HG03103 (cell line): ENCODE measurements around the gene PTPRN2.

Experiments
- ATAC-seq: cut with Tn5 transposase; IDR thresholded peaks from one replicate; pipeline ENCODE4 v1.9.1; 2021; ENCODE audit warnings: low read depth; ENCODE audit not compliant: unreplicated experiment

The PTPRN2 gene

DNA sequence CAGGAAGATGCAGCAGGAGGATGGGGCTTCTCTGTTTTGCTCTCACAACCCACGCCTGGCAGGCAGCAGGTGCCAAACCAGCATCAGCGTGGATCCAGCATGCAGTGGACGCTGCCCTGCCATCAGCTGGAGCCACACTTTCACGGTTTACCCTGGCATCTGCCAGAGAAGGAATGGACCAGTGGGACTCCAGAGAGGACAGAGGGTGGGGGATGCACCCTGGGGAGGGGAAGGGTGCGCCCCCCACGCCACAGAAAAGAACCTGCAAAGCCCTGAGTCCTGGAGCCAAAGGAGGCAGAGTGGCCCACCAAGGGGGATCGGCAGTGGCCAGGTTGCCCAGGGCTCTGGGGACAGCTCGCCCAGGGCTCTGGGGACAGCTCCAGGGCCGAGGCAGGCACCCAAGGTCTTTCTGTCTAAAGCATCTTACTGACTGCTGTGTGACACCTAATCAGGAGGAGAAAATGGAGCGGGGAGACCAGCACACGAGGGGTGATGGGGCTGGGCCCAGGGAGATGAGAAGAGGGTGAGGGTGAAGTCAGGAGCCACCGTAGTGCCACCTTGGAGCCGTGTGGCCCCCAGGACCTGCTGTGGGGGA, 1025.7 kb downstream of the PTPRN2 start:
- no peak for ATAC-seq

GRCh38 chr7:157561523-157561785, 1026.2 kb downstream of the PTPRN2 start:
- no peak for ATAC-seq

GRCh38 chr7:157560710-157561522, 1026.7 kb downstream of the PTPRN2 start:
- ATAC-seq: no peak

GRCh38 chr7:157560258-157560654, 1027.4 kb downstream of the PTPRN2 start:
- ATAC-seq: no peak

DNA sequence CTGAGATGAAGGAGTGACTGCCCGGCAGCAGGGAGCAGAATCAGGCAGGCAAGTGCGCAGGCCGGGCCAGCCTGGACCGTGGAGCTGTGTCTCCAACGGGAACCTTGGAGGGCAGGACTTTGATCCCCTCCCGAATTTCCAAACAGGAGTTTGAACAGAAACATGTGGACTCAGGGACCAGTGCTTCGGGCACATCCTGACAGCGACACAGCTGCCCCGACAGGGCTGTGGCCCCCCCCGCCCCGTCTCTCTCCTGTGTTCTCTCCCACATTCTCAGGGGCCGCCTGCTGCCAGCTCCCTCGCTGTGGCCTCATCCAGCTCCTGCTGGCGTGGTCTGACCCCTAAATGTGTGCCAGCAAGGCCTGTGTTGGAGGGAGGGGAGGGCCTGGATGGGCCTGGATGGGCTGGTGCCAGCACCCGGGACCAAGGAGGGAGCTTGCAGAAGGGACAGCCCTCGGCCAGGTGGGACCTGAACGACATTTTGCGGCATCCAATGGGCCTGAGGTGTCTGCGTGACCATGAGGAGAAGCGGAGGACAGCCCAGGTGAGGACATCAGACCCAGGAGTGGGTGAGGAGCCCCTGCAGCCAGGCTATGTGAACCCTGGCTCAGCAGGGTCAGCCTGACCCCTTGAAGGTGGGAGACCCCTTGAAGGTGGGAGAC, 1027.9 kb downstream of the PTPRN2 start:
- ATAC-seq: no peak

DNA sequence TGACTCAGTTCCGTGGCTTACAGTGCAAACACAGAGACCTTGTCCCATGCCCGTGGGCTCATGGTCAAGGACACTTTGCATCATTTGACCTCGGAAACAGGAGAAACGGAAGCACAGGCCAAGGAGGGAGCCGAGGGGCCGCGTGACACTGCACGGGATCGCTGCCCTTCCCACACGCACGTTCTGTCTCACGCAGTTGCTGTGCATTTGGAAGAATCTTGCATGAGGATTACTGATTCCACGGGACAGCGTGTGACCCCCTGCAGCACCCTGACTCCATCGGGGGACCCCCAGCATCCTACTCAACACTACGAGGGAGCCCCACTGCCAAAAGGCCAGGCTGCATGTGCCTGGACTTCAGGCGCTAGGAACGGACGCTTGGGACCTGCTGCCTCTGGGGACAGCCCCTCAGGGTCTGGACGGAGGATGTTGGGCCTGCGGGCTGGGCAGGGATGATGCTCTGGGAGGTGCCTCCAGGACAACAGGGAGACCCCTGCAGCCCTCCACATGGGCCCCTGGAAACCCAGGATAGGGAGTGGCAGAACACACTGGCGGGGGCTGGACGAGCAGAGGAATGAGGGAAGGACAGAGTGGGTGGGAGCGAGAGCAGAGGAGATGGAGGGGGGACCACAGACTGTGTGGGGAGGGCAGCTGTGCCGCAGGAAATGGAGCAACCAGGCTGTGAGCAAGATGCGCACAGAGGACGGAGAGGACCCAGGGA, 1028.6 kb downstream of the PTPRN2 start:
- ATAC-seq: no peak

DNA sequence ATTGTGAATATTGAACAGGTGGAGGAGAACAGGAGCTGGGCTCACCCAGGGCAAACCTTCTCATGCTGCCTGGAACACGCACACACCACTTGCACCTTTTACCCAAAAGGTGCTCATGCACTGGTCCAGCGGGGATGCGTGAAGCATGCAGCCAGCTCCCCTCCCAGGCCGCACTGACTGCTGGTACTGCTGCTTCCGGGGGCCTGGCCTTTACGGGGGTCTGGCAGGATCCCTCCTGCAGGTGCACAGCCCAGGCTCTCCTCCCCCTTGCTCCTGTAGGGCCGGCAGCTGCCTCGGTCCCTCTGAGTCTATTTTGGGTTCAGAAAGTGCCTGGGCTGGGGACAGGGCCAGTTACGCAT, 1029.1 kb downstream of the PTPRN2 start:
- ATAC-seq: no peak

DNA sequence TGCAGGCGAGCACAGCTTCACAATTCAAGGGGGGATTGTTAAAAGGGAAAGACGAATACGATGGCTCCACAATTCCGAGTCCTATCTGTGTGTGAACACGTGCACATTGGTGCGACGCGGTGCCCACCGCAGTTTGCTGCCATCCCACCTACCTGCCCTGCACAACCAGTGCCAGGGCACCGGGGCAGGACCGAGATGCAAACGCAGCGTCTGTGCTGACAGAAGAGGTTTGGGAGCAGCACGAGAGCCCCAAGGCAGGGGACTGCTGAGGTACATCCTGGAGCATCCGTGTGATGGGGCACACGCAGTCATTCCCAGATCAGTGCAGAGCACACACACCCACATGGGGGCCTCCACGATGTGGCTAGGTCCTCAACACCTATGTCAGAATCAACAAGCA, 1029.6 kb downstream of the PTPRN2 start:
- no peak for ATAC-seq

GRCh38 chr7:157557263-157557662, 1030.4 kb downstream of the PTPRN2 start:
- no peak for ATAC-seq

GRCh38 chr7:157556642-157556944, 1031.0 kb downstream of the PTPRN2 start:
- no peak for ATAC-seq

- no peak for ATAC-seq
These were observed 1031.5 kb downstream of the PTPRN2 start for GRCh38 chr7:157555944-157556641.

DNA sequence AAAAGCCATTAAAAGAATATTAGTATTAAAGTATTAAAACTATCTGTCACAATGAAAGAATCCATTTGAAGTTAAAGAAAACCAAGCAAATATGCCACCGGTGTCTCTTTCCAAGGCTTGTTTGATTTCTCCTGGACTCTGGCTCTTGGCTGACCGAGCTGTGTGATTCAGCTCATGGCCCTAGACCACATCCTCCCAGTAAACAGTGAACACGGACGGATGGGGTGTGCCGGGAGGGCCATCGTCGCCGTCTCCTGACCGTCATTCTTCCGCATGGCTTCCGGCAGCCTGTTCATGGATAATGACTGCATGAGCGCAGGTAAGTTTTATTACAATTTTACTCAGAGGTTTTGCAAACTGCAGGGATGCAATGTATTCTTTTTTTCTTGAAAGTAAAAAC, 1032.3 kb downstream of the PTPRN2 start:
- ATAC-seq: no peak

GRCh38 chr7:157554393-157555238, 1033.0 kb downstream of the PTPRN2 start:
- no peak for ATAC-seq

GRCh38 chr7:157553256-157553655, 1034.4 kb downstream of the PTPRN2 start:
- ATAC-seq: no peak

- no peak for ATAC-seq
These were observed 1035.2 kb downstream of the PTPRN2 start for GRCh38 chr7:157552295-157552993.

GRCh38 chr7:157551325-157552070, 1036.1 kb downstream of the PTPRN2 start:
- ATAC-seq: no peak

GRCh38 chr7:157550300-157551275, 1037.0 kb downstream of the PTPRN2 start:
- no peak for ATAC-seq
